ENCODE data around the gene WWTR1.

Gene WWTR1

GRCh38 chr3:149609595-149609994 is 48.2 kb downstream of the WWTR1 start:
- H2AFZ ChIP-seq (ENCODE audit: low read depth, low read length) = no peak overlapping the region
- H3K36me3 ChIP-seq (ENCODE audit: insufficient read depth, low read length) = peaks cover 2% of the 10 kb centered on the region
- H3K4me3 ChIP-seq (ENCODE audit: low read length) = no peak overlapping the region
- peaks cover 20% of the 10 kb centered on the region for H3K4me1 ChIP-seq (ENCODE audit: insufficient read depth, low read length)
- H3K27me3 ChIP-seq (ENCODE audit: insufficient read depth, low read length) = no peaks in the 10 kb centered on the region
- H3K9me3 ChIP-seq (ENCODE audit: low read length) = no peaks in the 10 kb centered on the region

- Histone ChIP-seq H3K9me3 (ENCODE audit: low read length) (no peaks in the 10 kb centered on the region), H2AFZ (ENCODE audit: low read depth, low read length) (no peak overlapping the region), H3K4me1 (ENCODE audit: insufficient read depth, low read length) (peaks cover 26% of the 10 kb centered on the region), H3K4me3 (ENCODE audit: low read length) (no peak overlapping the region), H3K36me3 (ENCODE audit: insufficient read depth, low read length) (peaks cover 2% of the 10 kb centered on the region), H3K27me3 (ENCODE audit: insufficient read depth, low read length) (no peaks in the 10 kb centered on the region)
These were observed 48.8 kb downstream of the WWTR1 start for GRCh38 chr3:149608987-149609386.

- Histone ChIP-seq H3K27me3 (ENCODE audit: insufficient read depth, low read length) (no peaks in the 10 kb centered on the region), H3K9me3 (ENCODE audit: low read length) (no peaks in the 10 kb centered on the region), H3K4me3 (ENCODE audit: low read length) (no peak overlapping the region), H2AFZ (ENCODE audit: low read depth, low read length) (no peak overlapping the region), H3K4me1 (ENCODE audit: insufficient read depth, low read length) (peaks cover 34% of the 10 kb centered on the region), H3K36me3 (ENCODE audit: insufficient read depth, low read length) (peaks cover 2% of the 10 kb centered on the region)
These were observed 51.9 kb downstream of the WWTR1 start for GRCh38 chr3:149605902-149606301.

- no peaks in the 10 kb centered on the region for H3K9me3 ChIP-seq (ENCODE audit: low read length)
- no peak overlapping the region for H3K4me3 ChIP-seq (ENCODE audit: low read length)
- no peaks in the 10 kb centered on the region for H3K27me3 ChIP-seq (ENCODE audit: insufficient read depth, low read length)
- H2AFZ ChIP-seq (ENCODE audit: low read depth, low read length) = no peak overlapping the region
- H3K4me1 ChIP-seq (ENCODE audit: insufficient read depth, low read length) = peaks cover 24% of the 10 kb centered on the region
- peaks cover 2% of the 10 kb centered on the region for H3K36me3 ChIP-seq (ENCODE audit: insufficient read depth, low read length)
These were observed 53.5 kb downstream of the WWTR1 start for GRCh38 chr3:149604125-149604875.

GRCh38 chr3:149603126-149604074 is 54.4 kb downstream of the WWTR1 start:
- no peaks in the 10 kb centered on the region for H3K9me3 ChIP-seq (ENCODE audit: low read length)
- no peaks in the 10 kb centered on the region for H3K27me3 ChIP-seq (ENCODE audit: insufficient read depth, low read length)
- H3K36me3 ChIP-seq (ENCODE audit: insufficient read depth, low read length) = peaks cover 2% of the 10 kb centered on the region
- no peak overlapping the region for H2AFZ ChIP-seq (ENCODE audit: low read depth, low read length)
- H3K4me1 ChIP-seq (ENCODE audit: insufficient read depth, low read length) = peaks cover 24% of the 10 kb centered on the region
- H3K4me3 ChIP-seq (ENCODE audit: low read length) = no peak overlapping the region

- H3K4me1 ChIP-seq (ENCODE audit: insufficient read depth, low read length) = peaks cover 18% of the 10 kb centered on the region
- H2AFZ ChIP-seq (ENCODE audit: low read depth, low read length) = no peak overlapping the region
- H3K27me3 ChIP-seq (ENCODE audit: insufficient read depth, low read length) = no peaks in the 10 kb centered on the region
- no peaks in the 10 kb centered on the region for H3K36me3 ChIP-seq (ENCODE audit: insufficient read depth, low read length)
- no peaks in the 10 kb centered on the region for H3K9me3 ChIP-seq (ENCODE audit: low read length)
- no peak overlapping the region for H3K4me3 ChIP-seq (ENCODE audit: low read length)
These were observed 57.2 kb downstream of the WWTR1 start for GRCh38 chr3:149600634-149601033.

GRCh38 chr3:149599236-149599635 is 58.6 kb downstream of the WWTR1 start:
- Histone ChIP-seq H3K36me3 (ENCODE audit: insufficient read depth, low read length) (no peaks in the 10 kb centered on the region), H3K4me3 (ENCODE audit: low read length) (no peak overlapping the region), H2AFZ (ENCODE audit: low read depth, low read length) (no peak overlapping the region), H3K27me3 (ENCODE audit: insufficient read depth, low read length) (no peaks in the 10 kb centered on the region), H3K4me1 (ENCODE audit: insufficient read depth, low read length) (peaks cover 11% of the 10 kb centered on the region), H3K9me3 (ENCODE audit: low read length) (peaks cover 1% of the 10 kb centered on the region)

- Histone ChIP-seq H3K4me3 (ENCODE audit: low read length) (no peak overlapping the region), H3K4me1 (ENCODE audit: insufficient read depth, low read length) (peaks cover 10% of the 10 kb centered on the region), H3K27me3 (ENCODE audit: insufficient read depth, low read length) (no peaks in the 10 kb centered on the region), H2AFZ (ENCODE audit: low read depth, low read length) (no peak overlapping the region), H3K36me3 (ENCODE audit: insufficient read depth, low read length) (no peaks in the 10 kb centered on the region), H3K9me3 (ENCODE audit: low read length) (peaks cover 1% of the 10 kb centered on the region)
These were observed 61.6 kb downstream of the WWTR1 start for GRCh38 chr3:149596134-149596770.

GRCh38 chr3:149593418-149594160 is 64.2 kb downstream of the WWTR1 start:
- Histone ChIP-seq H3K4me3 (ENCODE audit: low read length) (no peak overlapping the region), H3K27me3 (ENCODE audit: insufficient read depth, low read length) (no peaks in the 10 kb centered on the region), H2AFZ (ENCODE audit: low read depth, low read length) (no peak overlapping the region), H3K4me1 (ENCODE audit: insufficient read depth, low read length) (peaks cover 10% of the 10 kb centered on the region), H3K36me3 (ENCODE audit: insufficient read depth, low read length) (no peaks in the 10 kb centered on the region), H3K9me3 (ENCODE audit: low read length) (peaks cover 1% of the 10 kb centered on the region)

- Histone ChIP-seq H3K4me1 (ENCODE audit: insufficient read depth, low read length) (peaks cover 10% of the 10 kb centered on the region), H3K9me3 (ENCODE audit: low read length) (peaks cover 1% of the 10 kb centered on the region), H2AFZ (ENCODE audit: low read depth, low read length) (no peak overlapping the region), H3K27me3 (ENCODE audit: insufficient read depth, low read length) (no peaks in the 10 kb centered on the region), H3K36me3 (ENCODE audit: insufficient read depth, low read length) (no peaks in the 10 kb centered on the region), H3K4me3 (ENCODE audit: low read length) (no peak overlapping the region)
These were observed 65.0 kb downstream of the WWTR1 start for GRCh38 chr3:149592758-149593240.

GRCh38 chr3:149590691-149591441 is 67.0 kb downstream of the WWTR1 start:
- Histone ChIP-seq H3K4me3 (ENCODE audit: low read length) (no peak overlapping the region), H3K36me3 (ENCODE audit: insufficient read depth, low read length) (no peaks in the 10 kb centered on the region), H3K27me3 (ENCODE audit: insufficient read depth, low read length) (no peaks in the 10 kb centered on the region), H3K9me3 (ENCODE audit: low read length) (peaks cover 1% of the 10 kb centered on the region), H3K4me1 (ENCODE audit: insufficient read depth, low read length) (peaks cover 14% of the 10 kb centered on the region), H2AFZ (ENCODE audit: low read depth, low read length) (no peak overlapping the region)

GRCh38 chr3:149589332-149589731 is 68.5 kb downstream of the WWTR1 start:
- Histone ChIP-seq H3K36me3 (ENCODE audit: insufficient read depth, low read length) (no peaks in the 10 kb centered on the region), H3K9me3 (ENCODE audit: low read length) (no peaks in the 10 kb centered on the region), H3K27me3 (ENCODE audit: insufficient read depth, low read length) (no peaks in the 10 kb centered on the region), H3K4me1 (ENCODE audit: insufficient read depth, low read length) (peaks cover 16% of the 10 kb centered on the region), H3K4me3 (ENCODE audit: low read length) (no peak overlapping the region), H2AFZ (ENCODE audit: low read depth, low read length) (no peak overlapping the region)
